GM12872 (cell line): ENCODE measurements around the gene DNAJC5.

Experiments
- CTCF ChIP-seq: IDR thresholded peaks from 3 replicates; pipeline ENCODE4 v1.5.1; 2011; ENCODE audit warnings: low read depth, mild to moderate bottlenecking, low read length, moderate library complexity; ENCODE audit not compliant: insufficient read depth

Gene DNAJC5

GRCh38 chr20:63952769-63953168 lies 57.8 kb downstream of the DNAJC5 start:
- no peak for TF ChIP-seq CTCF

GRCh38 chr20:63953764-63954429 lies 59.0 kb downstream of the DNAJC5 start:
- no peak for TF ChIP-seq CTCF

GRCh38 chr20:63955281-63955826 lies 60.4 kb downstream of the DNAJC5 start:
- peak; percentile 44; the same call in 2 of the 3 replicates for TF ChIP-seq CTCF

GRCh38 chr20:63955827-63956663 lies 61.1 kb downstream of the DNAJC5 start, which contains the start of gene UCKL1:
Gene UCKL1, minus strand, starts transcription at chr20:63956416. Its CDS starts 44 bp downstream, at chr20:63956372.
- no peak for TF ChIP-seq CTCF

- TF ChIP-seq CTCF = no peak
These were observed 61.7 kb downstream of the DNAJC5 start for GRCh38 chr20:63956664-63957003.

GRCh38 chr20:63957004-63957689 lies 62.2 kb downstream of the DNAJC5 start:
- TF ChIP-seq CTCF = no peak
